Globus pallidus (tissue), 1 donor: ENCODE measurements around the gene ARHGEF28.

Experiments
- DNase-seq: peaks from one replicate; pipeline ENCODE4 v3.0.0-alpha.2; 2015; ENCODE audit warnings: low spot score

The ARHGEF28 gene

DNA sequence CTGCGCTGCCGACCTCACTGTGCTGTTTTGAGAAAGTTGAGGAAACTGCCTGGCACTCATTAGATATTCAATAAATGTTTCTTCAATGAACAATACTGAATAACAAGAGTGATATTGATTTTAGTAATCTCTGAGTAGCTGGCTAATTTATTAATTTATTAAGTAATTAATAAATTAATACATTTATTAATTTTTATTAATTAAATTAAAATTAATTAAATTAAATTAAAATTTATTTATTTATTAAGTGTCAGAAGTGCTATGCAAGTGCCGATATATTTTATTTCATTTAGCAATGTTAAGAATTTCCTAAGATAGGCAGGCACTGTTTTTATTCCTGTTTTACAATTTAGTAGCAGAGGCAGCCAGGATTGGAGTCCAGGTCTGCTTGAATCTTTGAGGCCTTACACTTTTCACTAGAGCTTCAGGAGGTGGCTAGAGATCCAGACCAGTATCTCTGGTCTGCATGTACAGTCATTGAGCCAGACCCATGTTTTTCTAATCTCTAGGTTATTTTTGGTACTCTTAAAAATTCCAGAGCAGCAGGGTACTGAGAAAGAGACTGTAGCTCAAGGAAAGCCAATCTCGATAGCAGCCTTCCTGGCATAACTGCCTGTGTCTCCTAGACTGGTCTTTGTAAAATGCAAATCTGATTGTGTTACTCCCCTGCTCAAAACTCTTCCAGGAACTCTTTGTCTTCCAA, 109.2 kb downstream of the ARHGEF28 start:
- DNase-seq, result no peak

DNA sequence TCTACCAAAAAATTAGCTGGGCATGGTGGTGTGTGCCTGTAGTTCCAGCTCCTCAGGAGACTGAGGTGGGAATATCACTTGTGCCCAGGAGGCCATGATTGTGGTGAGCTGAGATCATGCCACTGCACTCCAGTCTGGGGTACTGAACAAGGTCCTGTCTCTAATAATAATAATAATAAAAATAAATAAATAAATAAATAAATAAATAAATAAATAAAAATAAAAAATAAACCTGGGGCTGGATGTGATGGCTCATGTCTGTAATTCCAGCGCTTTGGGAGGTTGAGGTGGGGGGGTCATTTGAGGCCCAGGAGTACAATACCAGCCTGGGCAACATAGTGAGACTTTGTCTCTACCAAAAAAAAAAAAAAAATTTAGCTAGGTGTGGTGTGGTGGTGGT, 113.7 kb downstream of the ARHGEF28 start:
- DNase-seq, result no peak

DNA sequence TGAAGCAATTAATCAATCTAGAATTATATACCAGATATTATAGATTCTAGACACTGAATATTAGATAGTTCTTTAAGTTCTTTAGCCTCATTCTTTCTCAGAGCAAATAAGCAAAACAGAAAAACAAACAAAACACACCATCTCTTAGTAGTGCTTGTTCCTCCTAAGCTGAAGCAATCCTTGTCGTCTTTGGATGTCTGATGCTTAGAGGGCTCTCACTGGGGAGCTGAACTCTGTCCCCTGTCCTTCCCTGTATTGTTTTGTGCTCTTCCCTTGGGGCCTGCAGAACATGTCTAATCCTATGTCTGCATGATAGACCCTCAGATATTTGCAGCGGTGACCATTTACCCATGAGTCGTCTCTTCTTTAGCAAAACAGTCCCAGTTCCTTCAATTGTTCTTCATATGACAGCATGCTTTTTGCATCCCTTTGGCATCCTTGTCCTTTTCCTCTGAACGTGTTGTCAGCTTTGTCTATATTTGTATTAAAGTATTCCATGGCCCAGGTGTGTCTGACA, 114.3 kb downstream of the ARHGEF28 start:
- DNase-seq, result no peak

DNA sequence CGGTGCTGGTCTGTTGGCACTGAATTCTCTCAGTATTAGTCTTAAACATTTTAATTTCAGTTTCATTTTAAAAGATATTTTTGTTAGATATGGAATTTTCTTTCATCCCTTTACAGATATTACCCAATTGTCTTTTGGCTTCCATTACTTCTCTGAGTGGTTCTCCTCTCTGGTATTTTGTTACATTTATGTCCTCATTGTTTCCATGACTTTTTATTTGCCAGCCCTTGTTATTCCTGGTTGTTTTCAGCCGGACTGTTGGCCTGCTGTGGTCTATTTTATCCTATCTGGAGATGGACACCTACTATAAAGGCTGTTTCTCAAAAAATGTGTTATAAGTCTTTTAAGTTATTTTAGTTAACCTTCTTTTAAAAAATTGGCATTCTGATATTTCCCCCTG, 117.2 kb downstream of the ARHGEF28 start:
- DNase-seq, result no peak

DNA sequence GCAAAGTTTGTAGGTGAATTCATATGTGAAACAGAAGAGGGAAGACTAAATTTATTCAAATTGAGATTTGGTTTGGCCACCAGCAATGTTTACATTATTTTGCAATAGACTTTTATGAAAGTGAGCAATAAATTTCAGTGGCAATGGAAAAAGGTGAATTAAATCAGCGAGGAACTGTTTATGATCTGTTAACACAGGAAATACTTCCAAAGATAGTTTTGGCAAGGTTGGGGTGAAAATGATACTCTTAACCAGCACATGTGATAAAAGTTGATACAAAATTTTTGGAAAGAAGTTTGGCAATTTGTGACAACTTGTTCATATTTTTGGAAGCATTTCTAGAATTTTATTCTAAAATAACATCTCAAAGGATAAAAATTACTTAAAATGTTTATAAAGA, 119.8 kb downstream of the ARHGEF28 start:
- DNase-seq, result no peak

DNA sequence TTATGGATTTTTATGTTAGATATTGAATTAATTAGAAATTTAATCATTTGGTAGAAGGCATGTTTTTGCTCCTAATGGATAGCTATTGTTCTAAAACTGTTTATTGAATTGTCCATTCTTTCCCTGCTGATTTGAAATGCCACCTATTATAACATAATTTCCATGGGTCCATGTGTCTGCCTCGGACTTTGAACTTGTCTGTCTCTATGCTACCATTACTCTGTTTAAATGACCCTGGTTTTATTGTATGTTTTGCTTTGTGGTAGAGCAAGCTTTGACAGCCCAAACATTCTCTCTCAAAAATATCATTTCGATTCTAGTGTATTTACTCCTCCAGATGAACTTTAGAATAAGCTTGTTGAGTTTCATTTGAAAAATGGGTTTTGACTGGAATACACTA, 120.6 kb downstream of the ARHGEF28 start:
- no peak for DNase-seq

DNA sequence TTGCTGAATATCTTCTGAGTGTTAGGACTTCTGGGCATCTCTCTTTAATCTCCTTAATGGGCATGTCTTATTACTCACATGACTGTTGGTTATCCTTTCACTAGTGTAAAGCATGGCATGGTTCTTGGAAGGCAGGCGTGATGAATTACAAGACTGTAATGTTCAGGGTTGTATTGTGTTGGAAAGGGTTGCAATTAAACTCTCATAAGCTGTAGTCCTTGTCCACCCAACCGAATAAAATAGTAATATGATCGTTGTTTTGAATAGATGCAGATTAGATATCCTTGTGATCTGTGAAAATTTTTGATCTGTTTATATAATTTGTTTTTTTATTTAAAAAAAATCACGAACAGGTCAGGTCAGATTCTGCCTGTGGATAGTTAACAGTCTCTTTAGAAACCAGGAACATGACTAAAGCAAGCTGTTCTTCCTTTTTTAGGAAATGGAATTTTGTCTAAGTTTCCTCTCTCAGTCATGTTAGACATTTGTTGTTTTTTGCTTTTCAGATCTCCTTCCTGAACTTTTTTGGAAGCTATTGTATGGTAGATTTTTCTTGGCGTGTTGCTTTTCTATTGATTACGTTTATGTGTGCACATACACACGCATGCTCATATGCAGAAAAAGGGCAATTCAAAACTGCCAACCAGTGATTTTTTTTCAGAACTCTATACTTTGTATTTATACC, 121.8 kb downstream of the ARHGEF28 start:
- no peak for DNase-seq

DNA sequence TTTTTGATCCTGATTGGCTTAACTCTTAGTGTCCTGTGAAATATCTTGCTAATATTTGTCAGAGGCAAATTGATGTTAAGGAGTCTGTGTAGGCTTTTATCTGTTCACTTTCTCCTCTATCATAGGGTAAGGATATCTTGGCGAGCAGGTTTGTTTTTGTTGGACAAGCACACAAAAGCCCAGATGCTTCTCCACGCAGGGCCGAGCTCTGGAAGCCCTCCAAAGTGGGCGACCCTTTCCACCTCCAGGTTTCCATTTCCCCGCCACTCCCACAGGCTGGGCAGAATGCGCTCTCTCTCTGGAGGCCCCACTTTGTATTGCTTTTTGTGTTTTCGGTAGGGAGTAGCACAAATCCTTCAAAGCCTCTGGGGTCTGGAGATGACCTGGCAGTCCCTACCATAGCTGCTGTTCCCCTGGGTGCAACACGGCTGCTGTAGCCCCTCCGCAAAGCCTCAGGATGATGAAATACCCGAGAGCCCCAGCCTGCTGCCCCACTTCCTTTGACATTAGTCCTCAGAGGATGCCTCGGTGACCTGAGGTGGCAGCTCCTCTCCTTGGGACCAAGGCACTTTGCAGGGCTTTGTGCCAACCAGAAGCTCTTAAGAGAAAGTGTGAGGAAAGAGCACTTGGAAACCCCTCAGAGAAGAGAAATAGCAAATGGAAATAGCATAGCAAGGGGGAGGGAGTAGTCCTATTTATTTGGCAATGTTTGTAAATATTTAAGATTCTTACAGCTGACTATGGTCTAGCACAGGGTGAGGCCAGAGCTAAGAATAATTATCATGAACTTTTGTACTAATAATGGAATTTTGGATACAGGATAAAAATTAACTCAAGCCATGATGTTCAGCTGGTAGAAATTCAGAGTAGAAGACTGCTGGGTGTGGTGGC, 122.8 kb downstream of the ARHGEF28 start:
- no peak for DNase-seq

DNA sequence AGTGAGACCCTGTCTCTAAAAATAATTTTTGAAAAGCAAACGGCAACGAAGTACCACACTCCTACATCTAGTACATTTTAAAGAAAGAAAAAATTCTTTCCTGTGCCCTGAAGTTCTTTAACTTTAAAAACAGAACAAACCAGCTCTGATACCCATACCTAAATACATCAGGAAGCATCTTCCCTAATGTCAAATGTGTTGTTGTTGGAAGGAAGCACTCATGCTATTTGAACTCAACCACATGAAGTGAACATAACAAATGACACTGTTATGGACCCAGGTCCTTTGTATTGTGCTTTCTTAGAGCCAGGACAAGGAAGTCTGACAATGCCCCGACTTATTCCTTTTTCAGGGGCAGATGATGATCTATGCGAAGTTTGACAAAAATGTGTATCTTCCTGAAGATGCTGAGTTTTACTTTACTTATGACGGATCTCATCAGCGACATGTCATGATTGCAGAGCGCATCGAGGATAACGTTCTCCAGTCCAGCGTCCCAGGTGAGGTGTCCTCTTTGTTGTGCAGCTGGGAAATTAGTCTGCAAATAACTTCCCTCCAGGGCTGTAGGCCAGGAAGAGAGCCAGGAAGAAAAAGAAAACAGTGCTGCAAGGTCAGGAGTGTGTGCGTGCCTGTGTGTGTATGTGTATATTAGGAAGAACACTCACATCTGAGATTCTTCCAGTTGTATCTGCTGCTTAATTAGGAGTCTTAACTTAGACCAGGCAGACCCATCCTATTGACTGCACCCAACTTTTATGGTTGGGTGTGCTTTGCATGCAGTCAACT, 123.7 kb downstream of the ARHGEF28 start:
- DNase-seq, result no peak

DNA sequence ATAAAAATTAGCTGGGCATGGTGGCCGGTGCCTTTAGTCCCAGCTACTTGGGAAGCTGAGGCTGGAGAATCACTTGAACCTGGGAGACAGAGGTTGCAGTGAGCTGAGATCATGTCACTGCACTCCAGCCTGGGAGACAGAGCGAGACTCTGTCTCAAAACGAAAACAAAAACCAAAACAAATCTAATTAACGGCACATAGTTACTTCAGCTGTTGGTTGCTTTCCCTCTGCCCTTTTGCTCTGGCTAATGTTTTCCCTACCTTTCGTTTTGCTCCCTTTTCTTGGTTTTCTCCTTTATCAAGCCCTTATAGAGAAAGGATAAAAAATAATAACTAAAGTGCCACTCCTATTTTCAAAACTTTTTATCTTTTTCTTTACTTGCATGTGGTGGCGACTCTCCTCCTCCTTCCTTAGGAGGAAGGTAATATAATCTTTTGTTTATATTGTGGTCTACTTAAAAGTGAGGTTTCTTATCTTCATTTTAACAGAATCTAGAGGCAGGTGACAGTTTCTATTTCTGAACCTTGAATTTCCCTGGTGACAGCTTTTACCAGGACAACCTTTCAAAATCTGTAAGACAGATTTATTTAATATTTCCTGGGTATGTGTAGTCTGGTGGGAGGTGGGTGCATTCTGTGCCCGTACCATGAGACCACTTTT, 125.4 kb downstream of the ARHGEF28 start:
- DNase-seq, result no peak

DNA sequence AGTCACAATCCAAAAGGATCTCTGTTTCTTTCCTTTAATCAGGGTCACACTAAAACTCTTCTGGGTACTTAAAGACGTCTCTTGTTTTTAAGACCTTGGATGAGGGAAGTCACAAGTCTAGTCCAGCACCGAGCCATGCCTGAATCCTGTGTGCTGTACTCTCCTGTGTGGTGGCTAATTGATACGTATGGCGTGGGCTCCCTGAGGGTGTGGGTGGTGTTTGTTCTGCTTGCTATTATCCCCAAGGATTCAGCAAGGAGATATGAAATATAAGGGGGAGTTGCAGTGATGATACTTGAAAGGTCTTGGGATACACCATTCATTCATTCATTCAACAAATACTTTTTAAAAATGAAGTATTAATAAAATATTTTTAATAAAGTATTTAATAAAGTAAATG, 128.3 kb downstream of the ARHGEF28 start:
- DNase-seq, result no peak

DNA sequence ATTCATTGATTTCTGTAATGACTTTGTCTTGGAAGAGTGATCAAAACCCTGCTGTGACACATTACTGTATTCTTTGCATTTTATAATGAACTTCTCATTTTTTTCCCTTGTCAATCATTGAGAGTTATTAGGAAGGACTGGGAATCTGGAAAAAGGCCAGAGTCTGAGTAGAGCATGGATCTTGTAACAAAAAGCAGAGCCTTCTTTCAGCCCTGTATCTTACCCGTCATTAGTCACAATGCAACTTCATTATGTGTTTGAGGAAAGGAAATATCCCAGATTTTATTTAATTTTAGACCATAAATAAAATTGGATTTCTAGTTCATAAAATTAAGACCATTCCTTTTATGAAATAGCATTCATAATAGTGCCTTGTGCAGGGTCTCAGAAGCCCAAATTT, 131.4 kb downstream of the ARHGEF28 start:
- DNase-seq, result no peak

DNA sequence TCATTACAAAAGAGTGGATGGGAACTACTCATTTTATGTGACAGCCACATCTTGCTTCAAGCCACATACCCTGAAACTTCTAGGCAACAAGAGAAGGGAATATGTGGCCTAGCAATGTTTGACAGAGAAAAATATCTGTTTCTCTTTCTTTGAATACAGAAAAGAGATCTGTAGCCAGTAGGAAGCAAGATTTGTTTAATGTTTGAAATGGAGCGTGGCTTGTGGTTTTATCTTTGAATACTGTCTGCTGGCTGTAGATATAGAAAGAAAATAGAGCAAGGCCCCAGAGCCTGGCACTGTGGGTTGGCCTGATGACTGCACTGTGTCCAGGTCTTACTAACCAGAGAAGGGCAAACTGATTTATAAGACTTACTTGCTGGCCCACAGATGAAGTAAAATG, 133.8 kb downstream of the ARHGEF28 start:
- DNase-seq, result no peak

DNA sequence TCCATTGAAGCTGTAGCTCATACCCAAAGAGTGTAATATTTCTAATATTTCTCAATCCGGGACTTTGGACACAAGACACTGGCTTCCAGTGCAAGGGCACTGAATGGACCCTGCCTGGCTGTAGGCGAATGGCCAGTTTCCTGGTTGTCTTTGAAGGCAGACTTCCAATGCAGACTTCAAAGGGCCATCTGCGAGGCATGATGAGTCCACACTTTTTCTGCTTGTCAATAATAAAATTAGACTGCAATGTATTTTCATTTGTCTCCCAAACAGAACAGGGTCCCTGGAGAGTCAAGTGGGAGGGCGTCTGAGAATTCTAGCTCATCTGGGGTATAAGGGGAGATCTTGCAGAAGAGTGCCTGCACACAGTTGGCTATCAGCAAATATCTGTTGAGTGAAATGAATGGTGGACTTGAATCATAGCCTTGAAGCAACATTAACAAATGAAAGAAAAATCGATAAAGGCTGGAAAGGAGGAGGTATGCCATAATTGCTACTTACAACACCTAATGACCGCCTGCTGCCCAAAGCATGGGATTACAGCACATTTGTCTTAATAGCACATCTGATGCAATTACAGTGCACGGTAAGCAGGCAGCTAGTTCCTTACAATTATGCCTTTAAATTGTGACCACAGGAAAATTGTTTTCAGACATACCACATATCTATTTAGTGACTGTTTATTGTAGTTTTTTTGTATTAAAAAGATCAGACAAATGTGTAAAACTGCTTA, 137.5 kb downstream of the ARHGEF28 start:
- DNase-seq, result no peak

DNA sequence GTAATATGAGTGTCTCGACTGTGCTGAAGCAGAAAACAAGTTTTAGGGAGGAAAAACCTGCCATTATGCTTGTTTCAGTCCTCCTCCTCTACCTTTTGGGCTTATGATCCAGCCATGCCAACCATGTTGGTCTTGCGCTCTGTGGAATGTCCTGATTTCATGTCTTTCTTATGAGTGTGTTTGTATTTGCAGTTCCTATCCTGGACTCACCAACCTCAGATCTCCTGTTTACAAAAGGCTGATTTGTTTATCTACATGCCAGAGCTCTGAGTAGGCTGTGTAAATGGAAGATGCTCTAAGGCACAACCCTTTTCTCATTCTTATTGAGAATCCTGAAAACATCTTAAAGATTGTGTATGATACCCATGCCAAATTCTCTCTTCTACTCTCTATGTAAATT, 138.6 kb downstream of the ARHGEF28 start:
- no peak for DNase-seq

DNA sequence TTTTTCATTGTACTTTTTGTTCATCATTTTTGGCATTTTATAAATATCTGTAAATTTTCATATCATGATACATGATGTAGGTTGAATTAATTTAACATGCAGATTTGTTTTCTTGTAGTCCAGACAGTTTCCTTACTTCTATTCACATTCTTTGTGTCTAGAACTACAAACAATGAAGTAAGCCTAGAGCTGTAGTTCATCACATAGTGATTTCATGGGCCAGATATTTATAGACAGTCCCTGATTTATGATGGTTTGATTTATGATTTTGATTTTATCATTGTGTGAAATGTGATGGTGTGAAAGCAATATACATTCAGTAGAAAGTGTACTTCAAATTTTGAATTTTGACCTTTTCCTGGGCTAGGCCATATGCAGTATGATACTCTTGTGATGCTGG, 139.0 kb downstream of the ARHGEF28 start:
- DNase-seq, result no peak

DNA sequence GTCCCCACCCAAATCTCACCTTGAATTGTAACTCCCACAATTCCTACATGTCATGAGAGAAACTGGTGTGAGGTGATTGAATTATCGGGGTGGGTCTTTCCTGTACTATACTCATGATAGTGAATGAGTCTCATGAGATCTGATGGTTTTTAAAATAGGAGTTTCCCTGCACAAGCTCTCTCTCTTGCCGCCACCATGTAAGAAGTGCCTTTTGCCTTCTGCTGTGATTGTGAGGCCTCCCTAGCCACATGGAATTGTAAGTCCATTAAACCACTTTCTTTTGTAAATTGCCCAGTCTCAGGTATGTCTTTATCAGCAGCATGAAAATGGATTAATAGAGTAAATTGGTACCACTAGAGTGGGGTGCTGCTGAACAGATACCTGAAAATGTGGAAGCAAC, 140.9 kb downstream of the ARHGEF28 start:
- no peak for DNase-seq

DNA sequence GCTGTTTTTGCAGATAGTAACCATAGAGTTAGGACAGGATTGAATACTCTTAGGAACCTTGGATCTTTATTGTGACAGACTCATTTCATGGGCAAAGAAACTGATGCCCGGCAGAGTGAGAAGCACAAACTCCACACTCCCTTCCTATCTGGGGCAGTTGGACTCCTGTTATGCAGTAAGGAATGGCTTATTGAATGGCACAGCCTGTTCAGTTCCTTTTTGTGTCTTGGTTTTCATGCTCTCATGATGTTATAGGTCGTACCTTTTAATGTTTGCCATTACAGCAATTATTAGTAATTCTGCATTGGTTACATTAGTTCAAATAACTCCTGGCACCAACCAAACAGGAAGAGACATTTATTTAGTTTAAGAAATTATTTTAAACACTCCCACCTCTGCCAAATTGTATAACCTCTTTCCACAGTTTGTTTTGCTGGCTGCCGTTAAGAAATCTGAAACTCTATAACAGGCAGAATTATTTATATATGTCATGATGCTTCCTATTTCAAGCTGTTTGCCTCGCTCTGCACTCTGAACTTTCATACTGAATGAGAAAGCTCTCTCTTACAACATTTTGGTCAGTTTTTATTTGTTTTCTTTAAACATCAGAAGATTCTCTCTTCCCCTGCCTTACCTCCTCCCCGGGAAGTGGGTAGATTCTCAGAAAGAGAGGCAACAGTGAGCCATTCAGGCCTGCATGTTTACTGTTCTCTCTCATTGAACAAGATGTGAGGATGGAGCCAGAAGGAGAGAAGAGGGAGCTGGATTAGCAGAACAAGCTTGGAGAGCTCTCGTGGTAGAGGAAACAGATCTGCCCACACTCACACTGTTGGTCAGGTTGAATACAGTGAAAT, 144.4 kb downstream of the ARHGEF28 start:
- no peak for DNase-seq

DNA sequence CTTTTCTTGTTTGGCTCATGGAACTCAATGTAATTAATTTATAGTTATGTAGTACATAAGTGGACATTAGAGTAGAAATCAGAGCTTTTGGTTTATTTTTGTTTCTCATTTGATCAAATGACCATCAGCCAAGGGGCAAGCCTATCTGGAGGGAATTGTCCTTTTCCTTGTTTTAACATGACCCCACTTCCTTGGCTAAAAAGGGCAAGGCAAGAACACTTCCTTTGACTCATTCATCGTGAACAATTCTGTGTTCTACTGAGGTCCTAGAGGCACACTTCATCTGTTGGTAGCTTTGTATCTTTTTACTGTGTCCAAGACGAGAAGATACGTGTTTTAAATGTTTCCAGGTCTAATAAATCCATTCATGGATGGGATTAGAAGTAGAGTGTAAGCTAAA, 148.9 kb downstream of the ARHGEF28 start:
- DNase-seq, result no peak

DNA sequence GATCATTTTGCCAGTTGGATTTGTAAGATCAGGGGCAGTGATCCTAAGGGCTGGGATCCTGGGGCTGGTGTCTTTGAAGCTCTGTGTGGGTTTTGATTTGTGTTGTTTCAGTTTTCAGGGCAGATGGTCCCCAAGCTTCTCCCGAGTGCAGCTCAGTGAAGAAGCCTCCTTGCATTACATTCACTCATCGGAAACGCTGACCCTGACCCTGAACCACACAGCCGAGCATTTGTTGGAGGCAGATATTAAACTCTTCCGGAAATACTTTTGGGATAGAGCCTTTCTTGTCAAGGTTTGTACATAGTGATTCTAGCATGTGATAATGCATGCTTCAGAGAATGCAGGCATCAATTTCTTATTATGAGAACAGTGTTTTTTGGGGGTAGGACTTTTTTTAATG, 150.4 kb downstream of the ARHGEF28 start:
- DNase-seq, result no peak
